WTC11 (cell line): Measurements from ENCODE around the gene MEGF11. TPM values are rescaled to one million over a fixed set of nuclear protein-coding genes. Genes with fewer than 3 reads are reported as not detected.

Experiments
- ATAC-seq: fragments of 200-7000 bp; cut with Tn5 transposase; 2 replicates; pipeline ENCODE4 v1.10.0; 2021; ENCODE audit warnings: mild to moderate bottlenecking, moderate library complexity
- CTCF ChIA-PET: fragments of 300-600 bp; sonication (Branson Sonifier 250); formaldehyde crosslinking; loops from one replicate; lab custom pipeline; 2021; ENCODE audit warnings: antibody characterized with exemption; lab: Charles Lee
- POLR2A ChIA-PET: fragments of 350-600 bp; sonication (Branson Sonifier 250); formaldehyde crosslinking; loops from one replicate; lab custom pipeline; 2021; ENCODE audit warnings: antibody characterized with exemption; lab: Charles Lee
- DNase-seq: peaks from one replicate; pipeline ENCODE4 v3.0.0; 2021; ENCODE audit warnings: low spot score
- H3K27ac Mint-ChIP-seq: 2 replicates; pipeline ENCODE4 v1.8.0; 2021; ENCODE audit warnings: mixed read lengths
- H3K27me3 Mint-ChIP-seq: 2 replicates; pipeline ENCODE4 v1.8.0; 2021; ENCODE audit warnings: low read depth, mild to moderate bottlenecking, moderate library complexity, mixed read lengths
- H3K36me3 Mint-ChIP-seq: 2 replicates; pipeline ENCODE4 v1.8.0; 2021; ENCODE audit warnings: mixed read lengths
- H3K4me1 Mint-ChIP-seq: 2 replicates; pipeline ENCODE4 v1.8.0; 2022; ENCODE audit warnings: mixed read lengths
- H3K4me3 Mint-ChIP-seq: 2 replicates; pipeline ENCODE4 v1.8.0; 2021; ENCODE audit warnings: mild to moderate bottlenecking, moderate library complexity, mixed read lengths
- H3K9me3 Mint-ChIP-seq: 2 replicates; pipeline ENCODE4 v1.8.0; 2021; ENCODE audit warnings: mixed read lengths
- AR ChIP-seq: fragments of 250-450 bp; sonication (Bioruptor Pico); IDR thresholded peaks from 2 replicates; pipeline ENCODE4 v1.9.0; 2021; ENCODE audit warnings: mild to moderate bottlenecking
- CBFB ChIP-seq: sonication (generic); formaldehyde crosslinking; IDR thresholded peaks from 2 replicates; pipeline ENCODE4 v1.8.1; 2022; ENCODE audit warnings: mild to moderate bottlenecking, low read depth, missing genetic modification reagents
- FOXJ3 ChIP-seq: sonication (generic); formaldehyde crosslinking; IDR thresholded peaks from 2 replicates; pipeline ENCODE4 v1.9.0; 2021; ENCODE audit warnings: missing genetic modification reagents, mild to moderate bottlenecking, borderline replicate concordance
- FOXP4 ChIP-seq: sonication (generic); formaldehyde crosslinking; IDR thresholded peaks from 2 replicates; pipeline ENCODE4 v1.8.0; 2022; ENCODE audit warnings: mild to moderate bottlenecking, missing genetic modification reagents
- IRF2 ChIP-seq: sonication (generic); formaldehyde crosslinking; IDR thresholded peaks from 2 replicates; pipeline ENCODE4 v1.8.0; 2022; ENCODE audit warnings: low read depth, missing genetic modification reagents, borderline replicate concordance
- MAX ChIP-seq: sonication (generic); formaldehyde crosslinking; IDR thresholded peaks from 2 replicates; pipeline ENCODE4 v1.8.0; 2022; ENCODE audit warnings: mild to moderate bottlenecking, missing genetic modification reagents
- NFYB ChIP-seq: sonication (generic); formaldehyde crosslinking; conservative IDR thresholded peaks from 2 replicates; pipeline ENCODE4 v1.8.0; 2022; ENCODE audit warnings: low read depth, missing genetic modification reagents
- TP53 ChIP-seq: sonication (generic); formaldehyde crosslinking; IDR thresholded peaks from 2 replicates; pipeline ENCODE4 v1.8.1; 2023; ENCODE audit warnings: mild to moderate bottlenecking, missing genetic modification reagents
- ZBTB21 ChIP-seq: sonication (generic); formaldehyde crosslinking; IDR thresholded peaks from 2 replicates; pipeline ENCODE4 v1.8.1; 2023; ENCODE audit warnings: mild to moderate bottlenecking, missing genetic modification reagents, borderline replicate concordance
- ZNF416 ChIP-seq: fragments of 250-450 bp; sonication (Bioruptor Pico); IDR thresholded peaks from 2 replicates; pipeline ENCODE4 v1.9.0; 2021; ENCODE audit warnings: mild to moderate bottlenecking, inconsistent platforms
- total RNA-seq: library from RNA; stranded (reverse); gene quantifications from 3 replicates; pipeline ENCODE4 v1.2.3, GENCODE V29; 2021
- TF ChIP-seq, protein P1 (sequence below): sonication (generic); formaldehyde crosslinking; IDR thresholded peaks from 2 replicates; pipeline ENCODE4 v1.8.0; 2022; ENCODE audit warnings: missing genetic modification reagents
- TF ChIP-seq, protein P2 (sequence below): fragments of 250-450 bp; sonication (Bioruptor Pico); IDR thresholded peaks from 2 replicates; pipeline ENCODE4 v2.1.2; 2022; ENCODE audit warnings: mild to moderate bottlenecking, moderate library complexity
- TF ChIP-seq, protein P3 (sequence below): fragments of 250-450 bp; sonication (Bioruptor Pico); IDR thresholded peaks from 2 replicates; pipeline ENCODE4 v1.9.0; 2021; ENCODE audit warnings: moderate library complexity, mild to moderate bottlenecking, inconsistent platforms, borderline replicate concordance
- TF ChIP-seq, protein P4 (sequence below): fragments of 250-450 bp; sonication (Bioruptor Pico); conservative IDR thresholded peaks from 2 replicates; pipeline ENCODE4 v1.9.0; 2021; ENCODE audit warnings: mild to moderate bottlenecking

Gene MEGF11
- total RNA-seq, 1 experiment from 2014 or later, result 3.3 TPM

- H3K4me1 Mint-ChIP-seq, result peaks cover 11% of the 10 kb centered on the region
- POLR2A ChIA-PET, result no interaction called here
- H3K9me3 Mint-ChIP-seq, result peaks cover 6% of the 10 kb centered on the region
- CTCF ChIA-PET, result interaction anchor here (1.4 to 1.7 kb wide), 2 partner anchors 13 kb away, joined by 4 to 5 read pairs; no protein-coding TSS in a partner anchor
- no peaks in the 10 kb centered on the region for H3K36me3 Mint-ChIP-seq
- no peak overlapping the region for H3K4me3 Mint-ChIP-seq
- no peak for DNase-seq
- no peak overlapping the region for H3K27ac Mint-ChIP-seq
- no peak for ATAC-seq
- H3K27me3 Mint-ChIP-seq, result no peaks in the 10 kb centered on the region
- TF ChIP-seq TP53 (CRISPR knock-in tag) (no peak), ZNF416 (no peak), FOXP4 (no peak), NFYB (CRISPR knock-in tag) (no peak), ZBTB21 (no peak), IRF2 (CRISPR knock-in tag) (no peak), CBFB (CRISPR knock-in tag) (no peak), AR (no peak), MAX (CRISPR knock-in tag) (no peak)
- TF ChIP-seq, protein P1, sequence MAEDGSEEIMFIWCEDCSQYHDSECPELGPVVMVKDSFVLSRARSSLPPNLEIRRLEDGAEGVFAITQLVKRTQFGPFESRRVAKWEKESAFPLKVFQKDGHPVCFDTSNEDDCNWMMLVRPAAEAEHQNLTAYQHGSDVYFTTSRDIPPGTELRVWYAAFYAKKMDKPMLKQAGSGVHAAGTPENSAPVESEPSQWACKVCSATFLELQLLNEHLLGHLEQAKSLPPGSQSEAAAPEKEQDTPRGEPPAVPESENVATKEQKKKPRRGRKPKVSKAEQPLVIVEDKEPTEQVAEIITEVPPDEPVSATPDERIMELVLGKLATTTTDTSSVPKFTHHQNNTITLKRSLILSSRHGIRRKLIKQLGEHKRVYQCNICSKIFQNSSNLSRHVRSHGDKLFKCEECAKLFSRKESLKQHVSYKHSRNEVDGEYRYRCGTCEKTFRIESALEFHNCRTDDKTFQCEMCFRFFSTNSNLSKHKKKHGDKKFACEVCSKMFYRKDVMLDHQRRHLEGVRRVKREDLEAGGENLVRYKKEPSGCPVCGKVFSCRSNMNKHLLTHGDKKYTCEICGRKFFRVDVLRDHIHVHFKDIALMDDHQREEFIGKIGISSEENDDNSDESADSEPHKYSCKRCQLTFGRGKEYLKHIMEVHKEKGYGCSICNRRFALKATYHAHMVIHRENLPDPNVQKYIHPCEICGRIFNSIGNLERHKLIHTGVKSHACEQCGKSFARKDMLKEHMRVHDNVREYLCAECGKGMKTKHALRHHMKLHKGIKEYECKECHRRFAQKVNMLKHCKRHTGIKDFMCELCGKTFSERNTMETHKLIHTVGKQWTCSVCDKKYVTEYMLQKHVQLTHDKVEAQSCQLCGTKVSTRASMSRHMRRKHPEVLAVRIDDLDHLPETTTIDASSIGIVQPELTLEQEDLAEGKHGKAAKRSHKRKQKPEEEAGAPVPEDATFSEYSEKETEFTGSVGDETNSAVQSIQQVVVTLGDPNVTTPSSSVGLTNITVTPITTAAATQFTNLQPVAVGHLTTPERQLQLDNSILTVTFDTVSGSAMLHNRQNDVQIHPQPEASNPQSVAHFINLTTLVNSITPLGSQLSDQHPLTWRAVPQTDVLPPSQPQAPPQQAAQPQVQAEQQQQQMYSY (CRISPR knock-in tag), result no peak
- TF ChIP-seq, protein P2, sequence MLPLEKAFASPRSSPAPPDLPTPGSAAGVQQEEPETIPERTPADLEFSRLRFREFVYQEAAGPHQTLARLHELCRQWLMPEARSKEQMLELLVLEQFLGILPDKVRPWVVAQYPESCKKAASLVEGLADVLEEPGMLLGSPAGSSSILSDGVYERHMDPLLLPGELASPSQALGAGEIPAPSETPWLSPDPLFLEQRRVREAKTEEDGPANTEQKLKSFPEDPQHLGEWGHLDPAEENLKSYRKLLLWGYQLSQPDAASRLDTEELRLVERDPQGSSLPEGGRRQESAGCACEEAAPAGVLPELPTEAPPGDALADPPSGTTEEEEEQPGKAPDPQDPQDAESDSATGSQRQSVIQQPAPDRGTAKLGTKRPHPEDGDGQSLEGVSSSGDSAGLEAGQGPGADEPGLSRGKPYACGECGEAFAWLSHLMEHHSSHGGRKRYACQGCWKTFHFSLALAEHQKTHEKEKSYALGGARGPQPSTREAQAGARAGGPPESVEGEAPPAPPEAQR (CRISPR knock-in tag), result no peak
Measured at GRCh38 chr15:66164788-66165187, 88.8 kb downstream of the MEGF11 start.

DNA sequence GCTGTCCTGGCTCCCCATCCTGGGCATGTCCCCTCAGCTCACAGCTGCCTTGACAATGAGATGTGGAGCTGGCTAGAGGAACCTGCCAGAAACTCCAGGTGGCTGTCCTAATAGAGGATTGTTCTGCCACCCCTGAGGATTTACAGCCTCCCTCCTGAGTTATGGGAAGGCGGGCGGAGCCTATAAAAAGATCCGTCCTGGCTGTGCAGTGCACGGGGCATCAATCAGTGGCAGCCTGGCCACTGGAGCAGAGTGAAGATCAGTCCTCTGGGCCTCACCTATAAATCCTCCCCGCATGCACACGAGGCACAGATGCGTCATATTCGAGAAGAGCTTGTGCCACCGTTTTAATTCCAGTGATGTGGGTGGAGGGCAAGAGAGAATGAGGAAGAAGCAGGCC, 90.0 kb downstream of the MEGF11 start:
- no peaks in the 10 kb centered on the region for H3K27me3 Mint-ChIP-seq
- ChIA-PET CTCF (interaction anchor here (0.8 to 1.4 kb wide), 2 partner anchors 12 to 78 kb away, joined by 3 read pairs; no protein-coding TSS in a partner anchor), POLR2A (no interaction called here)
- peaks cover 6% of the 10 kb centered on the region for H3K4me1 Mint-ChIP-seq
- ATAC-seq (no peak), DNase-seq (no peak)
- no peaks in the 10 kb centered on the region for H3K36me3 Mint-ChIP-seq
- H3K9me3 Mint-ChIP-seq, result peaks cover 6% of the 10 kb centered on the region
- no peak overlapping the region for H3K4me3 Mint-ChIP-seq
- H3K27ac Mint-ChIP-seq, result no peak overlapping the region
- no peak for TF ChIP-seq FOXJ3
- TF ChIP-seq, protein P3, sequence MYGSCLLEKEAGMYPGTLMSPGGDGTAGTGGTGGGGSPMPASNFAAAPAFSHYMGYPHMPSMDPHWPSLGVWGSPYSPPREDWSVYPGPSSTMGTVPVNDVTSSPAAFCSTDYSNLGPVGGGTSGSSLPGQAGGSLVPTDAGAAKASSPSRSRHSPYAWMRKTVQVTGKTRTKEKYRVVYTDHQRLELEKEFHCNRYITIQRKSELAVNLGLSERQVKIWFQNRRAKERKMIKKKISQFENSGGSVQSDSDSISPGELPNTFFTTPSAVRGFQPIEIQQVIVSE (CRISPR knock-in tag), result no peak
- TF ChIP-seq, protein P4, sequence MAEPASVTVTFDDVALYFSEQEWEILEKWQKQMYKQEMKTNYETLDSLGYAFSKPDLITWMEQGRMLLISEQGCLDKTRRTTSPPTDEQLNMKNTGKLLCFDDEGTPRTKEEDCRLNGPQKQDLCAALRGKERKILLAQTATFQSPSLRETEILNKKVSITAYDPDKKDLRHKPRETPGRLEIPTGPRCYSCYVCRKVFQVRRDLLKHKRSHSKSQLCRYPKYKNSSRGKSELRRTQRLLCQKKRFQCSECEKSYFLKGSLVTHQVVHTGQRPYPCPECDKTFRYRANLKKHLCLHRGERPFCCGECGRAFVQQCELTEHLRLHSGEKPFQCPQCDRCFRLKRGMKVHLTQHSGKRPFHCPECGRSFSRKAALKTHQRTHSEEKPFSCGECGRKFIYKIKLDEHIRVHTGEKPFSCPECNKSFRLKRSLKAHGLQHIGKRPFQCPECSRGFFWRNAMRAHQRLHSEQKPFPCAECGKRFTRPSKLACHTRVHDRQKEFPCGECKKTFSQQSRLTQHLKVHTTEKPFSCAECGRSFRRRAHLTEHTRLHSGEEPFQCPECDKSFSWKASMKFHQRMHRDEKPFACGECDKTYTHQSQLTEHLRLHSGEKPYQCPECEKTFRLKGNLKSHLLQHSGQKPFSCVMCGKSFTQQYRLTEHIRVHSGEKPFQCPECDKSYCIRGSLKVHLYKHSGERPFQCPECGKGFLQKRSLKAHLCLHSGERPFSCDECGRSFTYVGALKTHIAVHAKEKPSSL, result no peak
